ENCODE measurements around the gene OR1F1.
A peak's percentile ranks its signal among the peaks of the same experiment; 100 is the strongest.
"Not testable (repeated sequence)": the region's sequence is repeated elsewhere in the genome, so short reads cannot be mapped to it uniquely, and the experiment has no call there.

Gene OR1F1

GRCh38 chr16:3187798-3188674, at the start of gene OR1F1:
TSS of gene OR1F1 (plus strand) at chr16:3188204.
- peak; percentile 39 for DNase-seq

- DNase-seq = no peak
Observed at GRCh38 chr16:3138342-3138741, 49.7 kb upstream of the OR1F1 start.

- no peak for DNase-seq
Observed at GRCh38 chr16:3138823-3139426, 49.1 kb upstream of the OR1F1 start.

GRCh38 chr16:3139561-3139960, 48.4 kb upstream of the OR1F1 start:
- not testable (repeated sequence) for DNase-seq

- DNase-seq = no peak
Observed at GRCh38 chr16:3140603-3141427, 47.2 kb upstream of the OR1F1 start.

- DNase-seq = no peak
Observed at GRCh38 chr16:3141781-3142311, 46.2 kb upstream of the OR1F1 start.

DNA sequence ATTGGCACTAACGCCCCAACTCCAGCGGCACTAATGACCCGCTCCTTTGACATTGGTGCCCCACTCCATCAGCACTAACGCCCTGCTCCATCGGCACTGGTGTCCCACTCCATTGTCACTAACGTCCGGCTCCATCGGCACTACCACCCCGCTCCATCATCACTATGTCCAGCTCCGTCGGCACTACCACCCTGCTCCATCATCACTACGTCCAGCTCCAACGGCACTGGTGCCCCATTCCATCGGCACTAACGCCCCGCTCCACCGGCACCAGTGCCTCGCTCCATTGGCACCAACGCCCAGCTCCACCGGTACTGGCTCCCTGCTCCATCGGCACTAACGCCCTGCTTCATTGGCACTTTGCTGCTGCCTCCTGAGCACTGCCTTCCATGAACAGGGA, 45.7 kb upstream of the OR1F1 start:
- no peak for DNase-seq

DNA sequence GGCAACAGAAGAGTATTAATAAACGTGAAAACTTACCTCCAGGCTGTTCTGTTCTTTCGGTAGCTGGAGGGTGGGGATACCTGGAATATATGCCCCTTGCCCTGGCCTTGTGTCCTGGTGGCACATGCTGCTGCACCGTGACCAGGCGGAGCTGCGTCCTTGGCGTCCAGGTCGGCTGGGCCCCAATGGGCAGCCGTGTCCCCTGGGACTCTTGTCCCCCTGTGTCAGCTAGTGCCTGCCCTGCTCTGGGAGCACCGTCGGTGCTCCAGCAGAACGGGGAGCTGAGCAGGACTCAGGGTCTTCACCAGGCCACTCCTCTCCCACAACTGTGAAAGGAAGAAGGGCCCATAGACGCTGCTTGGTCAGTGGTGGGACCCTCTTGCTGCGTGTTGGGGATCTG, 45.2 kb upstream of the OR1F1 start:
- DNase-seq = no peak

DNA sequence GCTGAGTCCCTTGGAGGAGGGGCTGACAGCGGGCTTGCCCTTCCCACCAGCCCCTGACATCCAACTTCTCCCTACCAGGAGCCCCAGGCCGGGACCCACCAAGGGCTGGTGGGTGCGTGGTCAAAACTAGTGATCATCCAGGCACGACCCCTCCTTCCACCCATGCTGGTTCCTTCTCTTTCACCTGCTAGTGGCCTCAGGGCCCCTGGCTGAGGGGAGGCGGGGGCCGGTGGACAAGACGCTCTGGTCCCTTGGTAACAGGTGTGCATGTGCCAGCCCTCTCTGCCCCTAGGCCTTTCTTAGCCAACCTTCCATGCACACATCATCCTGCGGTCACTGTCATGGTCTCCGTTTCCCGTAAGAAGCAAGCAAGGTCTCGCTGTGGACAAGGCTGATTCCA, 44.8 kb upstream of the OR1F1 start:
- no peak for DNase-seq

GRCh38 chr16:3143598-3144320, 44.2 kb upstream of the OR1F1 start:
- DNase-seq = no peak

GRCh38 chr16:3144321-3144983, 43.6 kb upstream of the OR1F1 start:
- DNase-seq = no peak

DNA sequence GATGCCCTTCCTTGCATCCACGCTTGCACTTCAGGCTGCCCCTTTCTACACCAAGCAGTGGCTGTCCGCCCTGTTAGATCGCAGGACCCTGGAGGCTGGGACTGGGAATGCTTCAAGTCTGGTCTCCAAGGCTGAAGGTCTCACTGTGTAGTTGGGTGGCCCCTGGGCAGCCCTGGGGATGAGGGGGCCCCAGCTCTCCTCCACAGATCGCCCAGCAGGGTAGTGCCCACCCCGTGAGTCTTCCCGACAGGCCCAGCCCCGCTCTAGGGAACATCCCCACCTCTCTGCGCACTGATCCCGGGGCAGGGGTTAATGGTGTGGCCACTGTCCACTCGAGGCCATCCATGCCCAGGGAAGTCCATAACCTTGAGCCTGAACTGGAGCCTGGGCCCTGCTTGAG, 42.9 kb upstream of the OR1F1 start:
- no peak for DNase-seq

- DNase-seq = no peak
Observed at GRCh38 chr16:3145660-3146059, 42.3 kb upstream of the OR1F1 start.

GRCh38 chr16:3147046-3147756, 40.8 kb upstream of the OR1F1 start:
- DNase-seq = no peak

GRCh38 chr16:3147757-3148104, 40.3 kb upstream of the OR1F1 start:
- DNase-seq = no peak

GRCh38 chr16:3148256-3149192, 39.5 kb upstream of the OR1F1 start:
- DNase-seq = no peak

DNA sequence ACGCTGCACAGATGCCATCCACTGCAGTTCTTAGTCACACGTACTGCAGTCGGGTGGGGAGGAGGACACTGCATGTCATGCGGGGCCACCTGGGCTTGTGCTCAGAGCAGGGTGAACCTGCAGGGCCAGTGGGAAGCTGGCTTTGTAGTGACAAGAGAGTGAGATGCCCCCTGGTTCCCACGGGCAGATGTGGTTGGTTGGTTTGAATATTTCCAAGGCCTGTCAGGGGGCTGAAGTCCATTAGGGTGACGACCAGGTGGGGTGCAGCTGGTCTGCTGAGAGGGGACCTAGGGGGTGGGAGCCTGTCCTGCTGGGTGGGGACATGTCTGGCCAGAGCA, 38.8 kb upstream of the OR1F1 start:
- DNase-seq = no peak

- peak; percentile 47 for DNase-seq
Observed at GRCh38 chr16:3149630-3150345, 38.2 kb upstream of the OR1F1 start.

- DNase-seq = peak; percentile 95
Observed at GRCh38 chr16:3150346-3151218, 37.4 kb upstream of the OR1F1 start.

Measured in NCI-H1436 (cell line).